Esophagus muscularis mucosa (tissue), 4 donors: ENCODE data around the gene TAC4.

Experiments
- CTCF ChIP-seq, 3 experiments: fragments of 200-600 bp in 2 of 3; fragments of 450-650 bp in 1 of 3; sonication (generic) in 2 of 3; IDR thresholded peaks; one replicate each; pipeline ENCODE4 v1.5.1; 2017 to 2019; ENCODE audit warnings: antibody characterized with exemption in 3 of 3, mild to moderate bottlenecking in 2 of 3, moderate library complexity in 1 of 3
- EP300 ChIP-seq: sonication (generic); formaldehyde crosslinking; IDR thresholded peaks from one replicate; pipeline ENCODE4 v1.6.1; 2017; ENCODE audit warnings: antibody characterized with exemption
- POLR2A ChIP-seq: fragments of 450-650 bp; IDR thresholded peaks from one replicate; pipeline ENCODE4 v1.6.1; 2017; ENCODE audit warnings: antibody characterized with exemption, moderate library complexity, mild to moderate bottlenecking, low read depth
- POLR2AphosphoS5 ChIP-seq, 2 donors: sonication (generic); formaldehyde crosslinking; IDR thresholded peaks; one replicate each; pipeline ENCODE4 v1.6.1; 2017; ENCODE audit warnings: antibody characterized with exemption in 2 of 2

GRCh38 chr17:49795372-49795771 is 52.5 kb downstream of the TAC4 start:
- TF ChIP-seq POLR2A (no peak), CTCF (IDR thresholded peaks at IDR 0.05) (no peak), EP300 (no peak), POLR2AphosphoS5 (IDR thresholded peaks at IDR 0.05) (no peak)
